PC-9 (cell line): ENCODE results near the gene E2F6. TPM values are rescaled to one million over a fixed set of nuclear protein-coding genes. Genes with fewer than 3 reads are reported as not detected.

Experiments used
- BruUV-seq: library from RNA; stranded (reverse); fragments of 400-500 nt; replicated peaks from 2 replicates; lab custom pipeline; 2021; lab: Mats Ljungman, UMichigan
- CTCF ChIA-PET: fragments of 300-600 bp; sonication (Branson Sonifier 250); formaldehyde crosslinking; loops from one replicate; lab custom pipeline; 2022; ENCODE audit warnings: antibody characterized with exemption; lab: Charles Lee
- POLR2A ChIA-PET: fragments of 300-600 bp; sonication (Branson Sonifier 250); formaldehyde crosslinking; loops from one replicate; lab custom pipeline; 2022; ENCODE audit warnings: antibody characterized with exemption; ENCODE audit not compliant: unreplicated experiment; lab: Charles Lee
- DNase-seq, 2 experiments: peaks; one replicate each; pipeline versions ENCODE4 v3.0.0 to v3.0.0-alpha.2; 2015 to 2022; ENCODE audit warnings: mixed read lengths in 1 of 2
- H2AFZ ChIP-seq: fragments of 200-600 bp; sonication (generic); 2 replicates; pipeline ENCODE4 v1.8.1; 2017; ENCODE audit warnings: antibody characterized with exemption
- H3F3A ChIP-seq: fragments of 200-600 bp; sonication (generic); 2 replicates; pipeline ENCODE4 v1.8.1; 2017; ENCODE audit warnings: antibody characterized with exemption, mild to moderate bottlenecking, low read depth; ENCODE audit not compliant: insufficient read depth
- H3K27ac ChIP-seq: fragments of 200-600 bp; sonication (generic); 2 replicates; pipeline ENCODE4 v1.6.1; 2016; ENCODE audit warnings: mixed run types
- H3K27me3 ChIP-seq: fragments of 200-600 bp; sonication (generic); 2 replicates; pipeline ENCODE4 v1.6.1; 2016; ENCODE audit warnings: low read depth, mixed run types; ENCODE audit not compliant: insufficient read depth
- H3K36me3 ChIP-seq: fragments of 200-600 bp; sonication (generic); 2 replicates; pipeline ENCODE4 v1.6.1; 2016; ENCODE audit warnings: low read depth, mixed run types
- H3K4me1 ChIP-seq: fragments of 200-600 bp; sonication (generic); replicated peaks from 2 replicates; pipeline ENCODE4 v1.6.1; 2016; ENCODE audit warnings: mixed run types; ENCODE audit not compliant: insufficient read depth
- H3K4me2 ChIP-seq: fragments of 200-600 bp; sonication (generic); 2 replicates; pipeline ENCODE4 v1.6.1; 2017; ENCODE audit warnings: mixed run types
- H3K4me3 ChIP-seq: fragments of 200-600 bp; sonication (generic); 2 replicates; pipeline ENCODE4 v1.6.1; 2016; ENCODE audit warnings: mixed run types
- H3K79me2 ChIP-seq: fragments of 200-600 bp; sonication (generic); 2 replicates; pipeline ENCODE4 v1.6.1; 2017; ENCODE audit warnings: low read depth, mixed run types
- H3K9me2 ChIP-seq: fragments of 200-600 bp; sonication (generic); 2 replicates; pipeline ENCODE4 v1.8.1; 2017; ENCODE audit warnings: mild to moderate bottlenecking; ENCODE audit not compliant: insufficient read depth
- H3K9me3 ChIP-seq: fragments of 200-600 bp; sonication (generic); 2 replicates; pipeline ENCODE4 v1.8.1; 2016; ENCODE audit warnings: low read depth; ENCODE audit not compliant: insufficient read depth
- H4K20me1 ChIP-seq: fragments of 200-600 bp; sonication (generic); 2 replicates; pipeline ENCODE4 v1.8.1; 2017; ENCODE audit not compliant: insufficient read depth
- EZH2 ChIP-seq: fragments of 200-600 bp; sonication (generic); IDR thresholded peaks from 2 replicates; pipeline ENCODE4 v1.8.0; 2017; ENCODE audit warnings: antibody characterized with exemption, low read depth
- intact Hi-C: fragments of 100-400 bp; cut with micrococcal nuclease; formaldehyde crosslinking; loops from one replicate; pipeline ENCODE4 v1.10.0; 2022; ENCODE audit not compliant: unreplicated experiment
- total RNA-seq: library from RNA; stranded (reverse); gene quantifications from 2 replicates; pipeline ENCODE4 v1.2.3, GENCODE V29; 2021
- TF ChIP-seq, protein P1 (sequence below): fragments of 200-600 bp; sonication (generic); conservative IDR thresholded peaks from 2 replicates; pipeline ENCODE4 v1.6.1; 2017; ENCODE audit warnings: mixed run types, antibody characterized with exemption, mild to moderate bottlenecking, moderate library complexity

E2F6 gene
- total RNA-seq, 1 experiment from 2014 or later = 15.2 TPM

DNA sequence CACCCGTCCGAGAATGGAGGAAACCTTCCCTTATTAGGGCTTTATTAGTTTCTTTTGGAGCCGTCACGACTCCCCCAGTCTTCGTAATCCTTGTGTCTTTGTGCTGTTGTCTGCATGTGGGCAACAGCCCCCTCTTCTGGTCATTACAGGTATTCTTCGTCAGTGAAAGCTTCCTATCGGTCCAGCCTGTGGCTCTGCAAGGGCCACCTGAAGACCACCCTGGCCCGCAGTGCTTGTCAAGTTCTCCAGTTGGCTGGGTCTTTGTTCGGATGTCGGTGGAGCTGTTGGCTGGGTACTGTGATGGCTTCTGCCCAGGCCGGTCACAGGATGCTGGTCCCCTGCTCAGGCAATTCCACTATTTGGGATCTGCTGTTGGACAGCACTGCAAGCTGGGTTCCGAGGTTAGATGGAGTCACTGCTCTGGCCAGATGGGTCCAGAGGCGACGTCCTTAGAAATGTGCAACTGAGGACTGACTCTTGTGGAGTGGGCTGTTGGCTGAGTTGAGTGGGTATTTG is 19.2 kb downstream of the E2F6 start:
- Histone ChIP-seq H4K20me1 (peaks cover 12% of the 10 kb centered on the region), H3K4me2 (no peak overlapping the region), H3K4me3 (no peak overlapping the region), H3K36me3 (peaks cover 52% of the 10 kb centered on the region), H2AFZ (no peak overlapping the region), H3F3A (peaks cover 3% of the 10 kb centered on the region; the same call in 1 of the 2 replicates), H3K79me2 (no peaks in the 10 kb centered on the region), H3K9me3 (peaks cover 7% of the 10 kb centered on the region; the same call in 1 of the 2 replicates), H3K27ac (no peak overlapping the region), H3K4me1 (no peaks in the 10 kb centered on the region), H3K9me2 (no peaks in the 10 kb centered on the region), H3K27me3 (no peaks in the 10 kb centered on the region)
- DNase-seq = peak in 1 of 2 experiments; percentile 23
- no peak for TF ChIP-seq EZH2
- TF ChIP-seq, protein P1, sequence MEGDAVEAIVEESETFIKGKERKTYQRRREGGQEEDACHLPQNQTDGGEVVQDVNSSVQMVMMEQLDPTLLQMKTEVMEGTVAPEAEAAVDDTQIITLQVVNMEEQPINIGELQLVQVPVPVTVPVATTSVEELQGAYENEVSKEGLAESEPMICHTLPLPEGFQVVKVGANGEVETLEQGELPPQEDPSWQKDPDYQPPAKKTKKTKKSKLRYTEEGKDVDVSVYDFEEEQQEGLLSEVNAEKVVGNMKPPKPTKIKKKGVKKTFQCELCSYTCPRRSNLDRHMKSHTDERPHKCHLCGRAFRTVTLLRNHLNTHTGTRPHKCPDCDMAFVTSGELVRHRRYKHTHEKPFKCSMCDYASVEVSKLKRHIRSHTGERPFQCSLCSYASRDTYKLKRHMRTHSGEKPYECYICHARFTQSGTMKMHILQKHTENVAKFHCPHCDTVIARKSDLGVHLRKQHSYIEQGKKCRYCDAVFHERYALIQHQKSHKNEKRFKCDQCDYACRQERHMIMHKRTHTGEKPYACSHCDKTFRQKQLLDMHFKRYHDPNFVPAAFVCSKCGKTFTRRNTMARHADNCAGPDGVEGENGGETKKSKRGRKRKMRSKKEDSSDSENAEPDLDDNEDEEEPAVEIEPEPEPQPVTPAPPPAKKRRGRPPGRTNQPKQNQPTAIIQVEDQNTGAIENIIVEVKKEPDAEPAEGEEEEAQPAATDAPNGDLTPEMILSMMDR = peak; percentile 92
- BruUV-seq = no TSS peak
- CTCF ChIA-PET = interaction anchor here (1.1 kb wide), 1 partner anchor 315 kb away, joined by 6 read pairs; no protein-coding TSS in a partner anchor
- intact Hi-C loops = loop anchor here (1.0 to 5.0 kb wide), 4 partner anchors 104 to 314 kb away; partner anchors contain the start of gene ROCK2
- POLR2A ChIA-PET = no interaction called here

GRCh38 chr2:11444737-11445136 is 21.2 kb downstream of the E2F6 start:
- Histone ChIP-seq H4K20me1 (peaks cover 9% of the 10 kb centered on the region), H3K4me1 (no peaks in the 10 kb centered on the region), H3K9me2 (no peaks in the 10 kb centered on the region), H3K4me3 (no peak overlapping the region), H2AFZ (no peak overlapping the region), H3F3A (peaks cover 3% of the 10 kb centered on the region; the same call in 1 of the 2 replicates), H3K36me3 (peaks cover 53% of the 10 kb centered on the region), H3K27ac (no peak overlapping the region), H3K9me3 (peaks cover 11% of the 10 kb centered on the region; the same call in 1 of the 2 replicates), H3K4me2 (no peak overlapping the region), H3K79me2 (no peaks in the 10 kb centered on the region), H3K27me3 (no peaks in the 10 kb centered on the region)
- ChIA-PET POLR2A (no interaction called here), CTCF (no interaction called here)
- TF ChIP-seq, protein P1 = 0 out of 2 replicates have a peak, but pooled peaks have one; percentile 21
- no peak for TF ChIP-seq EZH2
- BruUV-seq = no TSS peak
- intact Hi-C loops = loop anchor here (5.0 kb wide), 1 partner anchor 102 kb away; the partner anchor contains the start of gene ROCK2
- DNase-seq = no peak

GRCh38 chr2:11438555-11439080 is 27.3 kb downstream of the E2F6 start:
- ChIA-PET POLR2A (no interaction called here), CTCF (no interaction called here)
- H3F3A ChIP-seq = no peaks in the 10 kb centered on the region
- H3K9me2 ChIP-seq = no peaks in the 10 kb centered on the region
- no peaks in the 10 kb centered on the region for H3K4me1 ChIP-seq
- TF ChIP-seq EZH2 = no peak
- TF ChIP-seq, protein P1 = no peak
- H3K27me3 ChIP-seq = no peaks in the 10 kb centered on the region
- H3K4me2 ChIP-seq = no peak overlapping the region
- H4K20me1 ChIP-seq = no peaks in the 10 kb centered on the region
- no TSS peak for BruUV-seq
- peaks cover 11% of the 10 kb centered on the region; the same call in 1 of the 2 replicates for H3K9me3 ChIP-seq
- no peak overlapping the region for H3K4me3 ChIP-seq
- no peaks in the 10 kb centered on the region for H3K79me2 ChIP-seq
- no peak for DNase-seq
- H3K36me3 ChIP-seq = peaks cover 20% of the 10 kb centered on the region
- H3K27ac ChIP-seq = no peak overlapping the region
- H2AFZ ChIP-seq = no peak overlapping the region
- intact Hi-C loops = no loop called here
